ENCODE data around the gene CPB2. TPM values are rescaled to one million over a fixed set of nuclear protein-coding genes. Genes with fewer than 3 reads are reported as not detected.

Gene CPB2
- total RNA-seq, 1 donor from 2014 or later, result not detected

DNA sequence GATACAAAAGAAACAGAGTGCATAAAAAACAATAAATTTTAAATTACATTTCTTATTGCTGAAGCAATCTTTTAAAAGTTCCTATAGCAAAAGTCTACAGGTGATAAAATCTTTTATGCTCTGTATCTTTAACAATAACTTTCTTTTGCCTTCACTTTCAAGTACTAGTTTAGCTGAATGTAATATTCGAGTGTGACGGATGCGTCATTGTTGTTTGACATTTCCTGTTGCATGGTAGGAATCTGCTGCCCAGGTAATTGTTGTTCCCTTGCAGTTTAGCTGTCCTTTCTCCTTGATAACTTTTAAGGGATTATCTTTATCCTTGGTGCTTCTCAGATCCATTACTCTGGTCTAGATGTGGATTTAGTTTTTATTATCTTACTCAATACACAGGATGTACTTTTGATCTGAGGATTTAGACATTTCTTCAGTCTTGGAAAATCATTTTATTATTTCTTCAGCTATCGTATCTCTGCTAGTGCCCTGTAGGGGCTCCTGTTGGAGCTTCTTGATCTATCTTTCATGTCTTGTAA is 2.1 kb upstream of the CPB2 start:
- DNase-seq (no peak), ATAC-seq (ENCODE audit: low read depth) (no peak)
- Mint-ChIP-seq H3K4me1 (peaks cover 8% of the 10 kb centered on the region), H3K36me3 (ENCODE audit: low read depth) (no peaks in the 10 kb centered on the region), H3K27me3 (peaks cover 18% of the 10 kb centered on the region), H3K9me3 (no peaks in the 10 kb centered on the region), H3K27ac (no peak overlapping the region), H3K4me3 (no peak overlapping the region)
- intact Hi-C loops (cut with micrococcal nuclease), result no loop called here
- TF ChIP-seq, protein P1, sequence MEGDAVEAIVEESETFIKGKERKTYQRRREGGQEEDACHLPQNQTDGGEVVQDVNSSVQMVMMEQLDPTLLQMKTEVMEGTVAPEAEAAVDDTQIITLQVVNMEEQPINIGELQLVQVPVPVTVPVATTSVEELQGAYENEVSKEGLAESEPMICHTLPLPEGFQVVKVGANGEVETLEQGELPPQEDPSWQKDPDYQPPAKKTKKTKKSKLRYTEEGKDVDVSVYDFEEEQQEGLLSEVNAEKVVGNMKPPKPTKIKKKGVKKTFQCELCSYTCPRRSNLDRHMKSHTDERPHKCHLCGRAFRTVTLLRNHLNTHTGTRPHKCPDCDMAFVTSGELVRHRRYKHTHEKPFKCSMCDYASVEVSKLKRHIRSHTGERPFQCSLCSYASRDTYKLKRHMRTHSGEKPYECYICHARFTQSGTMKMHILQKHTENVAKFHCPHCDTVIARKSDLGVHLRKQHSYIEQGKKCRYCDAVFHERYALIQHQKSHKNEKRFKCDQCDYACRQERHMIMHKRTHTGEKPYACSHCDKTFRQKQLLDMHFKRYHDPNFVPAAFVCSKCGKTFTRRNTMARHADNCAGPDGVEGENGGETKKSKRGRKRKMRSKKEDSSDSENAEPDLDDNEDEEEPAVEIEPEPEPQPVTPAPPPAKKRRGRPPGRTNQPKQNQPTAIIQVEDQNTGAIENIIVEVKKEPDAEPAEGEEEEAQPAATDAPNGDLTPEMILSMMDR (IDR thresholded peaks at IDR 0.05), result no peak
- CTCF ChIA-PET, result no interaction called here
- POLR2A ChIA-PET, result no interaction called here

DNA sequence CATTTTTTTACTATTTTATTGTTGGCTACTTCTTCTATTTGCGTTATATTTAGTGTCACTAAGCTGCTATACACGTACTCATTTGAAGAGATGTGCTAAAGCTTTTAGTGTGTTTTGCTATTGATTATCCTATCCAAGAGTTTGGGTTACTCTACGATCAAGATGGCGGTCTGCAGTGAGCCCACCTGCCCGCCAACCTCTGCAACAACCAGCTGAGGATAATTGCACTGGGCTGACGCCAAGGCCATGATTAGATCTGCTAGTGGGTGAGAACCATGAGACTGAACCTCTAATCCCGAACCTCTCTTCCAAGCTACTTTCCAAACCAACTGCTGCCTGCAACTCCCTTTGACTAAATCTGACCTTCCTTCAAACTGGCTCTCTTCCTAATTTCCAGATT is 1.8 kb downstream of the CPB2 start:
- Mint-ChIP-seq H3K4me3 (no peak overlapping the region), H3K4me1 (peaks cover 10% of the 10 kb centered on the region), H3K27ac (no peak overlapping the region), H3K27me3 (peaks cover 4% of the 10 kb centered on the region), H3K36me3 (ENCODE audit: low read depth) (no peaks in the 10 kb centered on the region), H3K9me3 (no peaks in the 10 kb centered on the region)
- ATAC-seq (ENCODE audit: low read depth) (no peak), DNase-seq (no peak)
- CTCF ChIA-PET, result no interaction called here
- intact Hi-C loops (cut with micrococcal nuclease), result no loop called here
- TF ChIP-seq, protein P1 (IDR thresholded peaks at IDR 0.05), result no peak
- POLR2A ChIA-PET, result no interaction called here

DNA sequence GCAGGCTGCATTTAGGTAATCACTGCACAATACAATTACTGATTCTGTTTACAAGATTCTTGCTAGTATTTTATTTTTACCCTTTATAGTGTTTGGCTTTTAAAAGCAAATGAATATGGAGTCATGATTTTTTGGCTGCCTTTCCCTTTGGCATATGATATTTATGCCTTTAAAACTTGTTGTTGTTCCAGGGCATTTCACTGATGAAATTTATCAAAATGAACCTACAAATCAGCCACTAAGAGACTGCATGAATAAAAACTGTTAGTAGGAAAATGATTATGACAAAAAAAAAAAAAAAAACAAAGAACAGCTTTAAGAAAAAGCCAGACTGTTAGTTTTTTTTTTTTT is 2.6 kb downstream of the CPB2 start:
- Mint-ChIP-seq H3K4me3 (no peak overlapping the region), H3K4me1 (peaks cover 10% of the 10 kb centered on the region), H3K9me3 (no peaks in the 10 kb centered on the region), H3K27me3 (peaks cover 4% of the 10 kb centered on the region), H3K36me3 (ENCODE audit: low read depth) (no peaks in the 10 kb centered on the region), H3K27ac (no peak overlapping the region)
- POLR2A ChIA-PET, result no interaction called here
- intact Hi-C loops (cut with micrococcal nuclease), result no loop called here
- no peak for ATAC-seq (ENCODE audit: low read depth)
- CTCF ChIA-PET, result no interaction called here
- no peak for DNase-seq
- TF ChIP-seq, protein P1 (IDR thresholded peaks at IDR 0.05), result no peak

DNA sequence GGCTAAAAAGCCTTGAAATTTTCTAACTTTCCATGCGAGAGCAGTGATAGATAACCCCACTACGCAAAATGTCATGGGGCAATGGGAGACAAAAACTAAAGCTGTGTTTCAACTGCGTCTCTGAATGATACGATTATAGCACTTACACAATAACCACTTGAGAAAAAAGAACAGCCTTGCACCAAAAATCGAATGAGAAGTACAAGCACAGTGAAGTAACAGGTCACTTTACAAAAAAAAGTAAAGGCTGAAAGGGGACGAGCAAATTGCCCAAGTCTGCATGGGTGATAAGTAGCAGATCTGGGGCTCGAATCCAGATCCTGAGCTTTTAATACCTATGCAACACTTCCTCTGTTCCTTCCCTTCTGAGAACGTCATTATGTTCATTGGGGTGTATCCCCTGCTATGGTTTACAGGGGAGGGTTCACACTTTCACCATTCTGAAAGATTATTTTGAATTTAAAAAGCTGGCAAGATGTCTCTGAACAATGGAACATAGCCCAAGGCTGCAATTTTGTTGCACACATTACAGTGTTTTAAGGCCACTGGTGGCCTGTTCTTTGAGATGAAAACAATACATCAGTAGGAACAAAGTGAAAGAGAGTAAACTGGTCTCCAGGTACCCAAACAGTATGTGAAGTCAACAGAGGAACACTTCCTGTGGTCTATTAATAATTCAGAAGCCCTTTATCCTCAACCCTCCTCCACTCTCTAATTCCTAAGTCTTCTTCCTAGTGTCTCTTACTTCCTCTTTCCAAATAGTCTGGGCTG is 3.2 kb downstream of the CPB2 start:
- no peak for ATAC-seq (ENCODE audit: low read depth)

DNA sequence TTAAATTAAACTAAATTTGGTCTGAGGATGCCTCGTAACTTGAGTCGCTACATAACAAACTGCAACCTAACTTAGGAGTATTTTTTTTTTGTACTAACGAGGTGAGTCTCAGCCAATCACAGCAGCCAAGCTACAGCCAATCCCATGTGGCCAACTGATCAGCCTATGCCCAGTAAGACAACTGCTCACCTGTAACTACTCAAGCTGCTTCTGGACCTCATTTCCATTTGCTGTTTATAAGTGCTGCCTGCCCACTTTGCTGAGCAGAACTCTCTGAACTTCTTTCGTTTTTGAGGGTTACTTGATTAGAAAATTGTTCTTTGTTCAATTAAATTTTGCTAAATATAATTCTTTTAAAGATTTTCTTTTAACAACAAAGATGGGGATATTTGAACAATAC is 3.8 kb downstream of the CPB2 start:
- H3K9me3 Mint-ChIP-seq, result no peaks in the 10 kb centered on the region
- peaks cover 4% of the 10 kb centered on the region for H3K27me3 Mint-ChIP-seq
- no peaks in the 10 kb centered on the region for H3K36me3 Mint-ChIP-seq (ENCODE audit: low read depth)
- ATAC-seq (ENCODE audit: low read depth), result no peak
- no peak overlapping the region for H3K4me3 Mint-ChIP-seq
- POLR2A ChIA-PET, result no interaction called here
- peaks cover 6% of the 10 kb centered on the region for H3K4me1 Mint-ChIP-seq
- DNase-seq, result no peak
- TF ChIP-seq, protein P1 (IDR thresholded peaks at IDR 0.05), result no peak
- CTCF ChIA-PET, result no interaction called here
- intact Hi-C loops (cut with micrococcal nuclease), result no loop called here
- no peak overlapping the region for H3K27ac Mint-ChIP-seq

More for the DNA sequence above, 3.2 kb downstream of the CPB2 start:
- no peak for DNase-seq
- H3K36me3 Mint-ChIP-seq (ENCODE audit: low read depth), result no peaks in the 10 kb centered on the region
- intact Hi-C loops (cut with micrococcal nuclease), result no loop called here
- peaks cover 6% of the 10 kb centered on the region for H3K4me1 Mint-ChIP-seq
- H3K27ac Mint-ChIP-seq, result no peak overlapping the region
- H3K4me3 Mint-ChIP-seq, result no peak overlapping the region
- no peaks in the 10 kb centered on the region for H3K9me3 Mint-ChIP-seq
- ChIA-PET CTCF (no interaction called here), POLR2A (no interaction called here)
- TF ChIP-seq, protein P1 (IDR thresholded peaks at IDR 0.05), result no peak
- peaks cover 4% of the 10 kb centered on the region for H3K27me3 Mint-ChIP-seq
